GM21717 (cell line): ENCODE data around the gene ESPN.
"Not testable (repeated sequence)": the region's sequence is repeated elsewhere in the genome, so short reads cannot be mapped to it uniquely, and the experiment has no call there.

Experiments
- ATAC-seq: cut with Tn5 transposase; IDR thresholded peaks from one replicate; pipeline ENCODE4 v1.9.1; 2021; ENCODE audit warnings: mild to moderate bottlenecking, moderate library complexity; ENCODE audit not compliant: unreplicated experiment

Gene ESPN

GRCh38 chr1:6426972-6427350, 2.4 kb downstream of the ESPN start:
- no peak for ATAC-seq

GRCh38 chr1:6427441-6428390, 3.1 kb downstream of the ESPN start:
- ATAC-seq: no peak

GRCh38 chr1:6428453-6428852, 3.9 kb downstream of the ESPN start:
- ATAC-seq: not testable (repeated sequence)

GRCh38 chr1:6429660-6430411, 5.3 kb downstream of the ESPN start:
- not testable (repeated sequence) for ATAC-seq

- not testable (repeated sequence) for ATAC-seq
These were observed 7.3 kb downstream of the ESPN start for GRCh38 chr1:6431645-6432579.

- ATAC-seq: no peak
These were observed 9.6 kb downstream of the ESPN start for GRCh38 chr1:6434186-6434585.

- no peak for ATAC-seq
These were observed 10.6 kb downstream of the ESPN start for GRCh38 chr1:6435129-6435528.

GRCh38 chr1:6435547-6435946, 11.0 kb downstream of the ESPN start:
- ATAC-seq: no peak

- not testable (repeated sequence) for ATAC-seq
These were observed 11.7 kb downstream of the ESPN start for GRCh38 chr1:6436277-6436676.

GRCh38 chr1:6437012-6437700, 12.6 kb downstream of the ESPN start:
- ATAC-seq: not testable (repeated sequence)

GRCh38 chr1:6438047-6438525, 13.5 kb downstream of the ESPN start:
- no peak for ATAC-seq

- ATAC-seq: no peak
These were observed 15.9 kb downstream of the ESPN start for GRCh38 chr1:6440198-6441126.

GRCh38 chr1:6441586-6441985, 17.0 kb downstream of the ESPN start:
- no peak for ATAC-seq

- no peak for ATAC-seq
These were observed 19.0 kb downstream of the ESPN start for GRCh38 chr1:6443339-6444115.

GRCh38 chr1:6444377-6444776, 19.8 kb downstream of the ESPN start:
- no peak for ATAC-seq

GRCh38 chr1:6445062-6445763, 20.6 kb downstream of the ESPN start:
- ATAC-seq: no peak

GRCh38 chr1:6445929-6446328, 21.4 kb downstream of the ESPN start:
- ATAC-seq: not testable (repeated sequence)

GRCh38 chr1:6446665-6447015, 22.1 kb downstream of the ESPN start:
- ATAC-seq: no peak
